Natural killer cell (primary cell): ENCODE measurements around the gene KHNYN. TPM values are rescaled to one million over a fixed set of nuclear protein-coding genes. Genes with fewer than 3 reads are reported as not detected.

Source experiments
- ATAC-seq, 3 donors: fragments of 150-1000 bp in 2 of 3; fragments of 200-7000 bp in 1 of 3; cut with Tn5 transposase; 1 replicate in 1 of 3; 2 replicates in 2 of 3; pipeline ENCODE4 v1.10.0; 2021; ENCODE audit warnings: mild to moderate bottlenecking in 2 of 3, moderate library complexity in 2 of 3
- DNase-seq, 2 donors: peaks; one replicate each; pipeline versions ENCODE4 v3.0.0 to v3.0.0-alpha.2; 2013 to 2021; ENCODE audit warnings: mixed read lengths in 1 of 2
- H3K27ac ChIP-seq: one replicate; pipeline ENCODE4 v1.5.1; 2013; ENCODE audit warnings: mild to moderate bottlenecking, low read length
- H3K27me3 ChIP-seq: one replicate; pipeline ENCODE4 v1.6.1; 2013; ENCODE audit warnings: low read length; ENCODE audit not compliant: control insufficient read depth, insufficient read depth
- H3K36me3 ChIP-seq: one replicate; pipeline ENCODE4 v1.6.1; 2013; ENCODE audit warnings: low read length; ENCODE audit not compliant: control insufficient read depth, insufficient read depth
- H3K4me1 ChIP-seq: one replicate; pipeline ENCODE4 v1.6.1; 2013; ENCODE audit warnings: low read length; ENCODE audit not compliant: control insufficient read depth, insufficient read depth
- H3K4me3 ChIP-seq: one replicate; pipeline ENCODE4 v1.5.1; 2013; ENCODE audit warnings: low read length
- H3K9me3 ChIP-seq: one replicate; pipeline ENCODE4 v1.6.1; 2013; ENCODE audit warnings: low read length; ENCODE audit not compliant: control insufficient read depth, insufficient read depth
- H3K27ac Mint-ChIP-seq, 2 donors: one replicate each; pipeline ENCODE4 v1.8.0; 2022; ENCODE audit warnings: mild to moderate bottlenecking in 2 of 2, mixed read lengths in 2 of 2, moderate library complexity in 1 of 2
- H3K27me3 Mint-ChIP-seq, 2 donors: one replicate each; pipeline ENCODE4 v1.8.0; 2022; ENCODE audit warnings: low read depth in 2 of 2, mixed read lengths in 2 of 2
- H3K36me3 Mint-ChIP-seq: one replicate; pipeline ENCODE4 v1.8.0; 2022; ENCODE audit warnings: mixed read lengths
- H3K4me1 Mint-ChIP-seq, 2 donors: one replicate each; pipeline ENCODE4 v1.8.0; 2022; ENCODE audit warnings: mixed read lengths in 2 of 2
- H3K4me3 Mint-ChIP-seq: one replicate; pipeline ENCODE4 v1.8.0; 2022; ENCODE audit warnings: mild to moderate bottlenecking, moderate library complexity, mixed read lengths
- H3K9me3 Mint-ChIP-seq, 2 donors: one replicate each; pipeline ENCODE4 v1.8.0; 2022; ENCODE audit warnings: mixed read lengths in 2 of 2
- WGBS: methylation state at CpG from one replicate; pipeline ENCODE4 v1.1.7; 2013; ENCODE audit warnings: missing lambda C conversion rate; ENCODE audit not compliant: insufficient coverage; 5-methylcytosine and 5-hydroxymethylcytosine counted together
- intact Hi-C: fragments of 100-400 bp; cut with micrococcal nuclease; formaldehyde crosslinking; loops from one replicate; pipeline ENCODE4 v1.14.2; 2022
- total RNA-seq, 4 donors: library from RNA; stranded (reverse); fragments of 120-200 nt in 1 of 4; gene quantifications; one replicate each; pipeline versions ENCODE4 v1.2.3 to v1.2.4, GENCODE V29; 2013 to 2022
- TF ChIP-seq, protein P1 (sequence below): fragments of 200-600 bp; IDR thresholded peaks from one replicate; pipeline ENCODE4 v1.8.0; 2022; ENCODE audit warnings: antibody characterized with exemption

The KHNYN gene
- total RNA-seq, 3 donors from 2014 or later (not counting 1 experiment from before 2014, with no cell fraction given): 106 to 141 (median 116) TPM

DNA sequence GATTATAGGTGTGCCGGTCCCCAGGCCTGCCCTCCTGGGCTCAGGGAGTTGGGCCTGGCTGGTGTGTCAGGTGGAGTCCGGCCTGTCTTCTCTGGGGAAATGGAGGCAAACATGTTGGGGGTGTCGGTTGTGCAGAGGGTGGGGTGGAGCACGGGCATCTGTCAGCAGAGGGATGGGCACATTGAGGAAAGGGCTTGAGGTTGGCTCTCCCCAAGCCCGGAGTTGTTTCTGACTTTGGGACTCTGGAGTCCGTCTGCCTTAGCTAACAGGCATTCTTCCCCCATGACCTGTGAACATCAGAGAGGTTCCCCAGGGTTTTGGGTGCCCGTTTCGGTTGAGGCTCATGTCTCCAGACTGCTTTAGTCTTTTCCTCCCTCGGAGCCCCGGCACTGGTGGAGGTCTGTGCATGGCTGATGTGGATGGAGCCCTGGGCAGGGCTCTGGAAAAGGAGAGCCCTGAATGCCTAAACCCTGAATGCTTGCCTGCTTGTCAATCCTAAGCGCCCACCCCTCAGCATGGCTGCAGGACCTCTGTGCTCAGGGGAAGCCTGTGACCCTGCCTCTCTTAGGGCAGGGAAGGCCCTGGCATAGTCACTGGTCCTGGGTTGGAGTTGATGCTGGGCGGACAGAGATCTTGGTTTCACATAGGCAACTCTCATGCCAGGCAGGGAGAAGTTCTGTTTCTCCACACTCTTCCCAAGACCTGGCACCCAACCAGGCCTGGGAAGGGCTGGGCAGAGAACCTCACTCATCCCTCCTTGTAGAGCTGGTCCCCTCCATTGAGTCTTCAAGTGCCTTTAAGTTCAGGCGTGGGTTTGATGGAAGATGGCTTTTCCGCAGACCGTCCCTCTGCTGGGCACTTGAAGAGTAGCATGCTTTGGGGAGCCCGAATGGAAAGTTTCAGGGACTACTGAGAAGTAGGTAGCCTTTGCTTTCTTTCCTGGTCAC lies 18.0 kb upstream of the KHNYN start:
- H3K4me1 ChIP-seq: no peaks in the 10 kb centered on the region
- peaks cover 0 to 7% of the 10 kb centered on the region in 2 donors for H3K27me3 Mint-ChIP-seq
- TF ChIP-seq, protein P1, sequence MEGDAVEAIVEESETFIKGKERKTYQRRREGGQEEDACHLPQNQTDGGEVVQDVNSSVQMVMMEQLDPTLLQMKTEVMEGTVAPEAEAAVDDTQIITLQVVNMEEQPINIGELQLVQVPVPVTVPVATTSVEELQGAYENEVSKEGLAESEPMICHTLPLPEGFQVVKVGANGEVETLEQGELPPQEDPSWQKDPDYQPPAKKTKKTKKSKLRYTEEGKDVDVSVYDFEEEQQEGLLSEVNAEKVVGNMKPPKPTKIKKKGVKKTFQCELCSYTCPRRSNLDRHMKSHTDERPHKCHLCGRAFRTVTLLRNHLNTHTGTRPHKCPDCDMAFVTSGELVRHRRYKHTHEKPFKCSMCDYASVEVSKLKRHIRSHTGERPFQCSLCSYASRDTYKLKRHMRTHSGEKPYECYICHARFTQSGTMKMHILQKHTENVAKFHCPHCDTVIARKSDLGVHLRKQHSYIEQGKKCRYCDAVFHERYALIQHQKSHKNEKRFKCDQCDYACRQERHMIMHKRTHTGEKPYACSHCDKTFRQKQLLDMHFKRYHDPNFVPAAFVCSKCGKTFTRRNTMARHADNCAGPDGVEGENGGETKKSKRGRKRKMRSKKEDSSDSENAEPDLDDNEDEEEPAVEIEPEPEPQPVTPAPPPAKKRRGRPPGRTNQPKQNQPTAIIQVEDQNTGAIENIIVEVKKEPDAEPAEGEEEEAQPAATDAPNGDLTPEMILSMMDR: peak; percentile 58
- no peak overlapping the region for H3K27ac Mint-ChIP-seq
- no peaks in the 10 kb centered on the region for H3K9me3 Mint-ChIP-seq
- peak; percentile 43 to 79 (median 68) for ATAC-seq
- no peaks in the 10 kb centered on the region for H3K4me1 Mint-ChIP-seq
- H3K9me3 ChIP-seq: no peaks in the 10 kb centered on the region
- H3K27me3 ChIP-seq: no peaks in the 10 kb centered on the region
- no peaks in the 10 kb centered on the region for H3K36me3 ChIP-seq
- peak in 1 of 2 donors; percentile 67 for DNase-seq
- WGBS: 77% methylated on average over 16 of the region's 16 CpGs
- no peak overlapping the region for H3K27ac ChIP-seq
- no peaks in the 10 kb centered on the region for H3K36me3 Mint-ChIP-seq
- intact Hi-C loops: no loop called here
- no peak overlapping the region for H3K4me3 ChIP-seq
- H3K4me3 Mint-ChIP-seq: no peak overlapping the region

DNA sequence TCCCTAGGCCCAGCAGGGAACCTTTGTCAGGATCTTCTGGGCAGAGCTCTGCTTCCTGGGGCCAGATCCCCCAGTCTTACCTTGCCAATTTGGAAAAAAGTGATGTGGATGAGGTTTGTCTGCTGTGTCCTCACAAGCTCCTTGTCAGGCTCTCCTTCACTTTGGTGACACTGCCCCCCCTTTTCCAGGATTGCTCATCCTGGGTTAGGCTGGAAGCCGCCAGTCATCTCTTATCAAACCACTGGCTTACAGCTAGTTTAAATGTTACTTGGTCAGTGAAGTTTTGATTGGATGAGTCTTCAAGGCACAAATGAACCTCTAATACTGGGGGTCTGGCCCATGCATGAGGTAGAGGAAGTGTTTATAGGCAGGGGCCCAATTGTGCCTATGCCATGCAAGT lies 15.7 kb upstream of the KHNYN start:
- Mint-ChIP-seq H3K27ac (no peak overlapping the region), H3K4me1 (no peaks in the 10 kb centered on the region)

DNA sequence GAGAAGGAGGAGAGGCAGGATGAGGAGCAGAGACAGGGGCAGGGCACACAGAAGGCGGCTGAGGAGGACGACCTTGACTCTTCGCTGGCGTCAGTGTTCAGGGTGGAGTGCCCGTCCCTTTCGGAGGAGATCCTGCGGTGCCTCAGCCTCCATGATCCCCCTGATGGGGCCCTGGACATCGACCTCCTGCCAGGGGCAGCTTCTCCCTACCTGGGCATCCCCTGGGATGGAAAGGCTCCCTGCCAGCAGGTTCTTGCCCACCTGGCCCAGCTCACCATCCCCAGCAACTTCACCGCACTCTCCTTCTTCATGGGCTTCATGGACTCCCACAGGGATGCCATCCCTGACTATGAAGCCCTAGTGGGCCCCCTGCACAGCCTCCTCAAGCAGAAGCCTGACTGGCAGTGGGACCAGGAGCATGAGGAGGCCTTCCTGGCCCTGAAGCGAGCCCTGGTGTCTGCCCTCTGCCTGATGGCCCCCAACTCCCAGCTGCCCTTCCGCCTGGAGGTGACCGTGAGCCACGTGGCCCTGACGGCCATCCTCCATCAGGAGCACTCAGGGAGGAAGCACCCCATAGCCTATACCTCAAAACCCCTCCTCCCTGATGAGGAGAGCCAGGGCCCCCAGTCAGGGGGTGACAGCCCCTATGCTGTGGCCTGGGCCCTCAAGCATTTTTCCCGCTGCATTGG lies 14.9 kb upstream of the KHNYN start:
- Mint-ChIP-seq H3K27ac (no peak overlapping the region), H3K9me3 (no peaks in the 10 kb centered on the region), H3K36me3 (no peaks in the 10 kb centered on the region), H3K4me1 (no peaks in the 10 kb centered on the region), H3K27me3 (peaks cover 0 to 14% of the 10 kb centered on the region in 2 donors), H3K4me3 (no peak overlapping the region)
- Histone ChIP-seq H3K4me3 (no peak overlapping the region), H3K36me3 (no peaks in the 10 kb centered on the region), H3K27ac (no peak overlapping the region), H3K27me3 (no peaks in the 10 kb centered on the region), H3K9me3 (no peaks in the 10 kb centered on the region), H3K4me1 (no peaks in the 10 kb centered on the region)
- TF ChIP-seq, protein P1: no peak
- DNase-seq (no peak), ATAC-seq (no peak)
- 94% methylated on average over 15 of the region's 15 CpGs for WGBS
- intact Hi-C loops: no loop called here

More for the DNA sequence above, 15.7 kb upstream of the KHNYN start:
- TF ChIP-seq, protein P1: no peak
- WGBS: 100% methylated on average over 1 of the region's 1 CpG
- no peaks in the 10 kb centered on the region for H3K9me3 ChIP-seq
- Mint-ChIP-seq H3K4me3 (no peak overlapping the region), H3K36me3 (no peaks in the 10 kb centered on the region), H3K9me3 (no peaks in the 10 kb centered on the region), H3K27me3 (peaks cover 0 to 10% of the 10 kb centered on the region in 2 donors)
- H3K4me1 ChIP-seq: no peaks in the 10 kb centered on the region
- no peak overlapping the region for H3K27ac ChIP-seq
- no peak for ATAC-seq
- H3K36me3 ChIP-seq: no peaks in the 10 kb centered on the region
- H3K4me3 ChIP-seq: no peak overlapping the region
- no peaks in the 10 kb centered on the region for H3K27me3 ChIP-seq
- DNase-seq: no peak
- intact Hi-C loops: no loop called here
